Left lobe of liver (tissue), 2 donors: ENCODE measurements around the gene PYCR2. TPM values are rescaled to one million over a fixed set of nuclear protein-coding genes. Genes with fewer than 3 reads are reported as not detected.

Source experiments
- ATAC-seq: fragments of 200-7000 bp; cut with Tn5 transposase; one replicate; pipeline ENCODE4 v1.9.1; 2020; ENCODE audit warnings: mild to moderate bottlenecking, moderate library complexity
- DNase-seq: peaks from one replicate; pipeline ENCODE4 v3.0.0-alpha.2; 2020; ENCODE audit warnings: low spot score
- total RNA-seq: library from RNA; stranded (reverse); gene quantifications from one replicate; pipeline ENCODE4 v1.2.1, GENCODE V29; 2021
- donor health status: DM: no; HTN: no; CAD: no; lungs with moderate emphysema.
- donor health status: DM: no; HTN: yes; CAD: no.

PYCR2 gene
- total RNA-seq, 1 donor from 2014 or later, result 26.9 TPM

DNA sequence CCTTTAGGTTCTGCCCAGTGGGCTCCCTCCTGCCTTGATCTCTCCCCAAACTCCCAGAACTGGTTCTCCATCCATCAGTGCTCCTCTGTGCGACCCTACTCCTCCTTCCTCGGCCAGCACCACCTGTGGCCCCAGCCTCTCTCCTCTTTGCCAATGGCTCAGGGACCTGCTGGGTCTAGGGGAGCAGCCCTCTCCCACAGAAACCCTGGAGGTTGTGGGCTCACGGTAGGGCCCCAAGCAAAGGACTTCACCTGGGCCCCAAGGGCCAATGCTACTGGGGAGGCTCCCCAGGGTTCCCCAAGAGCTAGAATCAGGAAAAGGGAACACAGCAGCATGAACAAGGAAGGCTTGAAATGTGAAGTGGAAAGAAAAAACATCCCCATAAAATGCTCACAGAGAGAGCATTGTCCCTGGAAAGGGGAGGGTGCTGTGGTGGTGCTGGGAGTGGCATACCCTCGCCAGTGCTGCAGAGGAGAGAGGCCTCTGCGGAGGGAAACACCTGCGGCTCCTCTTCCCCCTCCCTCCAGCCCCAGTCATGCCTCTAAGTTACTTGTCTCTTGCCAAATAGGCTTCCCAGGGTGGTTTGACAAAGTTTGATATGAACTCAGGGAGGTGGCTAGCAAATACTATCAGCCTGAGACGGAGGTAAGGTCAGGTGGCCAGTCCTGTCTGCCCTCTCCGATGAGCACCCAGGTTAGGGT, 44.4 kb downstream of the PYCR2 start:
- DNase-seq (no peak), ATAC-seq (peak; percentile 5)

GRCh38 chr1:225878282-225878681, 45.8 kb downstream of the PYCR2 start:
- ATAC-seq (peak; percentile 30), DNase-seq (no peak)

- ATAC-seq (peak; percentile 17), DNase-seq (peak; percentile 81)
Observed at GRCh38 chr1:225877580-225877979, 46.5 kb downstream of the PYCR2 start.

- ATAC-seq (no peak), DNase-seq (no peak)
Observed at GRCh38 chr1:225876900-225877510, 47.0 kb downstream of the PYCR2 start.

DNA sequence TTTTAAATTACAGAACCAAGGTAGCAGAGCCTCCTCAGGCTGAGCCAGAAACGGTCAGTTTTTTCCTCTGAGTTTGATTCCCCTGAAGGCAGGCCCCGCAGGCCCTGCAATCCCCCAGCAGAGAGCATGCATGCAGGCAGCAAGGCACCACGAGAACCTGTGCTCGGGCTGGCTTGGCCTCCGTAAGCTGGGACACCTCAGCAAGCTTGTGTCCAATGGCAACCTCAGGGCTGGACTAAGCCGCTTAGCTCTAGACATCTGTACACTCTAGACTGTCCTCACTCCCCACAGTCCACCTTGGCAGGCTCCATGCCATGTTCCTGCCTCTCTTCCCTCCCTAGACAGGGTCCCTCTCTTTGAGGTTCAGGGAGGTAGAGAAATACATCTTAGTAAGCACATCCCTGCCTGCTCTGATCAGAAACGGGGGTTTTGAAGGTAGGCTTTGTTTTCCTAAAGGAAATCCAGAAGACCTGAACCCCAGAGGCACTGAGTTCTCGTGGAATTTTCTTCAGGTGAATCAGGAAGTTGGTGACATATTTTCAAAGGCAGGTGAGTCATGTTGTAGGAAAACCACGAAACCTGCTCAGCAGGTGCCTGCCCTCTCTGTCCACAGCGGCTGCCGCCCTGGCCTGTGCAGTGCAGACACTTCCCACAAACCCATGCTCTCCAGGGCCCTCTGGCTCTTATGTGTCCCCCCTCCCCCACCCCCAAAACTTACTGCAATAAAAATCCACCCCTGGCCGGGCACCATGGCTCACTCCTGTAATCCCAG, 48.8 kb downstream of the PYCR2 start:
- DNase-seq (no peak), ATAC-seq (no peak)

GRCh38 chr1:225874431-225874830, 49.6 kb downstream of the PYCR2 start:
- DNase-seq (no peak), ATAC-seq (no peak)

GRCh38 chr1:225873281-225873850, 50.7 kb downstream of the PYCR2 start:
- ATAC-seq (no peak), DNase-seq (no peak)

- no peak for DNase-seq
- ATAC-seq, result no peak
Observed at GRCh38 chr1:225872075-225872430, 52.0 kb downstream of the PYCR2 start.

- DNase-seq, result no peak
- ATAC-seq, result peak; percentile 54
Observed at GRCh38 chr1:225871359-225872074, 52.5 kb downstream of the PYCR2 start.

DNA sequence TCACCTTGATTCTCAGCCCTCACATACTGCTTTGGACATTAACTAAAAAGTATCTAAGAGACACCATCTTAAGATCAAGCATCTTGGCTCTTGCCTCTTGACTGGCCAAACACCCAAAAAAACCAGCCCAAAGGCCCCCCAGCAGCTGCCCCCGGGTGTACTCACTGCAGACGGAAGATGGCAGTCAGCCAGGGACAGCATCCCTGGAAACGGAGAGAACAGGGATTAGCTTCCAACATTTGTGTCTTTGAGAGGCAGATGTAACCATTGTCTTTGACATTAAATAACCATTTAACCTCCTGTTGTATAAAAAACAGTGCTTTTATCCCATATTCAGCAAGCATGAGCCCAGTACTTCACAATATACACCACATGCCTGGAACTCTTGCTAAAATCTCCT, 53.1 kb downstream of the PYCR2 start:
- no peak for DNase-seq
- no peak for ATAC-seq

Other genes starting within 250 kb of the PYCR2 start
- 136 TPM for gene SRP9, start 146.4 kb downstream of the PYCR2 start, total RNA-seq
- gene EPHX1, start 114.1 kb downstream of the PYCR2 start, total RNA-seq, result 1,368 TPM
- 69.1 TPM for gene TMEM63A, start 41.9 kb downstream of the PYCR2 start, total RNA-seq
- gene LEFTY1, start 35.1 kb downstream of the PYCR2 start, total RNA-seq, result 1.3 TPM
- not detected for gene LEFTY2, start 17.0 kb upstream of the PYCR2 start, total RNA-seq
- 8.0 TPM for gene SDE2, start 75.1 kb upstream of the PYCR2 start, total RNA-seq
- gene H3-3A, start 138.5 kb upstream of the PYCR2 start, total RNA-seq, result 129 TPM